HG03135 (cell line): ENCODE measurements around the gene MNX1.

Experiments used
- ATAC-seq: cut with Tn5 transposase; IDR thresholded peaks from one replicate; pipeline ENCODE4 v1.9.1; 2021; ENCODE audit warnings: mild to moderate bottlenecking, moderate library complexity; ENCODE audit not compliant: unreplicated experiment

MNX1 gene

GRCh38 chr7:157016352-157017041 is 6.0 kb upstream of the MNX1 start:
- peak; percentile 52 for ATAC-seq

- peak; percentile 4 for ATAC-seq
Observed at GRCh38 chr7:157016024-157016351, 5.5 kb upstream of the MNX1 start.

GRCh38 chr7:157014635-157015555 is 4.4 kb upstream of the MNX1 start:
- no peak for ATAC-seq

- no peak for ATAC-seq
Observed at GRCh38 chr7:157013602-157014549, 3.4 kb upstream of the MNX1 start.

GRCh38 chr7:157013101-157013500 is 2.6 kb upstream of the MNX1 start:
- no peak for ATAC-seq

GRCh38 chr7:157012113-157012547 is 1.7 kb upstream of the MNX1 start:
- no peak for ATAC-seq

- no peak for ATAC-seq
Observed at GRCh38 chr7:157011333-157012112, 1.1 kb upstream of the MNX1 start.

GRCh38 chr7:157009778-157010587 is 480 bp downstream of the MNX1 start:
- ATAC-seq = peak; percentile 38

GRCh38 chr7:157009170-157009777 is 1.2 kb downstream of the MNX1 start:
- ATAC-seq = peak; percentile 37

GRCh38 chr7:157008206-157009169 is 2.0 kb downstream of the MNX1 start:
- ATAC-seq = peak; percentile 1

- ATAC-seq = no peak
Observed at GRCh38 chr7:157007470-157008066, 2.9 kb downstream of the MNX1 start.

GRCh38 chr7:157006829-157007469 is 3.5 kb downstream of the MNX1 start:
- ATAC-seq = no peak

GRCh38 chr7:157006205-157006747 is 4.2 kb downstream of the MNX1 start:
- no peak for ATAC-seq

GRCh38 chr7:157005456-157006204 is 4.8 kb downstream of the MNX1 start:
- no peak for ATAC-seq

GRCh38 chr7:157004521-157005455 is 5.7 kb downstream of the MNX1 start:
- ATAC-seq = no peak
